NCI-H526 treated with DMSO at 0.1 percent for 48 hours (cell line): ENCODE data around the gene BTBD6.

Source experiments
- DNase-seq: peaks from one replicate; lab custom pipeline; 2025; lab: John Stamatoyannopoulos, UW

The BTBD6 gene

GRCh38 chr14:105229099-105229655 lies 19.2 kb upstream of the BTBD6 start:
- no peak for DNase-seq

GRCh38 chr14:105240811-105241576 lies 7.3 kb upstream of the BTBD6 start:
- DNase-seq = no peak

GRCh38 chr14:105241641-105242040 lies 6.7 kb upstream of the BTBD6 start:
- DNase-seq = no peak

- DNase-seq = no peak
These were observed 4.0 kb upstream of the BTBD6 start for GRCh38 chr14:105244334-105244733.

GRCh38 chr14:105247026-105247425 lies 1.3 kb upstream of the BTBD6 start:
- no peak for DNase-seq

- DNase-seq = no peak
These were observed 492 bp upstream of the BTBD6 start for GRCh38 chr14:105247715-105248367.

GRCh38 chr14:105249182-105250007 lies 1.1 kb downstream of the BTBD6 start:
- DNase-seq = no peak

- no peak for DNase-seq
These were observed 1.7 kb downstream of the BTBD6 start for GRCh38 chr14:105250008-105250366.

GRCh38 chr14:105250986-105251385 lies 2.7 kb downstream of the BTBD6 start:
- DNase-seq = no peak

- no peak for DNase-seq
These were observed 3.6 kb downstream of the BTBD6 start for GRCh38 chr14:105251920-105252319.

- no peak for DNase-seq
These were observed 4.4 kb downstream of the BTBD6 start for GRCh38 chr14:105252552-105253328.

GRCh38 chr14:105253329-105253682 lies 5.0 kb downstream of the BTBD6 start:
- DNase-seq = no peak

GRCh38 chr14:105255021-105255507 lies 6.7 kb downstream of the BTBD6 start:
- no peak for DNase-seq

- no peak for DNase-seq
These were observed 8.1 kb downstream of the BTBD6 start for GRCh38 chr14:105256292-105256960.

GRCh38 chr14:105257464-105257863 lies 9.1 kb downstream of the BTBD6 start:
- DNase-seq = no peak

- no peak for DNase-seq
These were observed 10.5 kb downstream of the BTBD6 start for GRCh38 chr14:105258846-105259245.

GRCh38 chr14:105260959-105261358 lies 12.6 kb downstream of the BTBD6 start:
- no peak for DNase-seq

- DNase-seq = no peak
These were observed 13.4 kb downstream of the BTBD6 start for GRCh38 chr14:105261781-105262180.

GRCh38 chr14:105267820-105268548 lies 19.7 kb downstream of the BTBD6 start:
- DNase-seq = no peak

- no peak for DNase-seq
These were observed 20.5 kb downstream of the BTBD6 start for GRCh38 chr14:105268736-105269354.
